SJCRH30 (cell line): ENCODE measurements around the gene CIC. TPM values are rescaled to one million over a fixed set of nuclear protein-coding genes. Genes with fewer than 3 reads are reported as not detected.

Source experiments
- DNase-seq, 2 experiments: peaks; one replicate each; pipeline ENCODE4 v3.0.0-alpha.2; 2015 to 2020
- H3K27ac ChIP-seq: fragments of 250-450 bp; sonication (Bioruptor Pico); 2 replicates; pipeline ENCODE4 v1.5.1; 2020; ENCODE audit warnings: mild to moderate bottlenecking, moderate library complexity
- H3K27me3 ChIP-seq: fragments of 250-450 bp; sonication (Bioruptor Pico); 2 replicates; pipeline ENCODE4 v1.5.1; 2020; ENCODE audit warnings: mild to moderate bottlenecking, moderate library complexity
- H3K36me3 ChIP-seq: fragments of 250-450 bp; sonication (Bioruptor Pico); 2 replicates; pipeline ENCODE4 v1.5.1; 2020; ENCODE audit warnings: mild to moderate bottlenecking, moderate library complexity
- H3K4me1 ChIP-seq: fragments of 250-450 bp; sonication (Bioruptor Pico); 2 replicates; pipeline ENCODE4 v1.5.1; 2020; ENCODE audit warnings: mild to moderate bottlenecking, moderate library complexity
- H3K4me3 ChIP-seq: fragments of 250-450 bp; sonication (Bioruptor Pico); 2 replicates; pipeline ENCODE4 v1.5.1; 2020; ENCODE audit warnings: mild to moderate bottlenecking, moderate library complexity
- H3K9me3 ChIP-seq: fragments of 250-450 bp; sonication (Bioruptor Pico); replicated peaks from 2 replicates; pipeline ENCODE4 v1.5.1; 2020; ENCODE audit warnings: mild to moderate bottlenecking, moderate library complexity
- total RNA-seq: library from RNA; depleted of rRNA; stranded (reverse); fragments of >200 nt; shearing (Covaris generic); gene quantifications from 2 replicates; pipeline ENCODE4 v1.2.3, GENCODE V29; 2014

CIC gene
- total RNA-seq, 1 experiment from 2014 or later = 21.5 TPM

- Histone ChIP-seq H3K27me3 (peaks cover 11% of the 10 kb centered on the region; the same call in 1 of the 2 replicates), H3K27ac (no peak overlapping the region), H3K4me3 (no peak overlapping the region), H3K36me3 (no peaks in the 10 kb centered on the region), H3K4me1 (peaks cover 3% of the 10 kb centered on the region; the same call in 1 of the 2 replicates), H3K9me3 (no peaks in the 10 kb centered on the region)
- no peak for DNase-seq
Measured at GRCh38 chr19:42312370-42312769, 43.3 kb downstream of the CIC start.

GRCh38 chr19:42313096-42313839, 44.2 kb downstream of the CIC start, which contains the start of gene TMEM145:
Gene TMEM145 (plus strand): TSS chr19:42313309. CDS start chr19:42313377, 68 bp downstream.
- Histone ChIP-seq H3K36me3 (no peaks in the 10 kb centered on the region), H3K4me1 (peaks cover 3% of the 10 kb centered on the region; the same call in 1 of the 2 replicates), H3K4me3 (peak within 1 kb of the TSS; percentile 52), H3K27me3 (peaks cover 11% of the 10 kb centered on the region; the same call in 1 of the 2 replicates), H3K27ac (no peak within 1 kb of the TSS), H3K9me3 (no peaks in the 10 kb centered on the region)
- DNase-seq = peak; percentile 55 to 64

GRCh38 chr19:42313840-42314755, 45.0 kb downstream of the CIC start:
- H3K27ac ChIP-seq = no peak overlapping the region
- no peaks in the 10 kb centered on the region for H3K9me3 ChIP-seq
- no peak for DNase-seq
- H3K4me3 ChIP-seq = no peak overlapping the region
- no peaks in the 10 kb centered on the region for H3K36me3 ChIP-seq
- peaks cover 11% of the 10 kb centered on the region; the same call in 1 of the 2 replicates for H3K27me3 ChIP-seq
- peaks cover 3% of the 10 kb centered on the region; the same call in 1 of the 2 replicates for H3K4me1 ChIP-seq

- Histone ChIP-seq H3K27ac (no peak overlapping the region), H3K4me3 (no peak overlapping the region), H3K36me3 (no peaks in the 10 kb centered on the region), H3K27me3 (peaks cover 11% of the 10 kb centered on the region; the same call in 1 of the 2 replicates), H3K4me1 (peaks cover 3% of the 10 kb centered on the region; the same call in 1 of the 2 replicates), H3K9me3 (no peaks in the 10 kb centered on the region)
- no peak for DNase-seq
Measured at GRCh38 chr19:42315024-42315423, 46.0 kb downstream of the CIC start.

- H3K36me3 ChIP-seq = no peaks in the 10 kb centered on the region
- peaks cover 3% of the 10 kb centered on the region; the same call in 1 of the 2 replicates for H3K4me1 ChIP-seq
- H3K27ac ChIP-seq = peak overlapping the region; percentile 33
- peak overlapping the region; percentile 53 for H3K4me3 ChIP-seq
- peaks cover 11% of the 10 kb centered on the region; the same call in 1 of the 2 replicates for H3K27me3 ChIP-seq
- no peaks in the 10 kb centered on the region for H3K9me3 ChIP-seq
- DNase-seq = peak; percentile 83 to 85
Measured at GRCh38 chr19:42316223-42317211, 47.5 kb downstream of the CIC start.

- no peak for DNase-seq
- H3K27me3 ChIP-seq = peaks cover 4% of the 10 kb centered on the region; the same call in 1 of the 2 replicates
- H3K9me3 ChIP-seq = no peaks in the 10 kb centered on the region
- no peak overlapping the region for H3K4me3 ChIP-seq
- peak overlapping the region; percentile 33; the same call in 1 of the 2 replicates for H3K27ac ChIP-seq
- peaks cover 3% of the 10 kb centered on the region; the same call in 1 of the 2 replicates for H3K4me1 ChIP-seq
- no peaks in the 10 kb centered on the region for H3K36me3 ChIP-seq
Measured at GRCh38 chr19:42317535-42317934, 48.5 kb downstream of the CIC start.

- Histone ChIP-seq H3K4me3 (no peak overlapping the region), H3K4me1 (no peaks in the 10 kb centered on the region), H3K27me3 (no peaks in the 10 kb centered on the region)
Measured at GRCh38 chr19:42322305-42322704, 53.3 kb downstream of the CIC start.

GRCh38 chr19:42323473-42323851, 54.4 kb downstream of the CIC start:
- DNase-seq = no peak
- H3K27me3 ChIP-seq = no peaks in the 10 kb centered on the region
- H3K9me3 ChIP-seq = no peaks in the 10 kb centered on the region
- no peaks in the 10 kb centered on the region for H3K4me1 ChIP-seq
- H3K36me3 ChIP-seq = no peaks in the 10 kb centered on the region
- H3K4me3 ChIP-seq = no peak overlapping the region
- no peak overlapping the region for H3K27ac ChIP-seq

More at GRCh38 chr19:42322305-42322704, 53.3 kb downstream of the CIC start:
- no peaks in the 10 kb centered on the region for H3K36me3 ChIP-seq
- no peaks in the 10 kb centered on the region for H3K9me3 ChIP-seq
- DNase-seq = no peak
- H3K27ac ChIP-seq = no peak overlapping the region

GRCh38 chr19:42323852-42324654, 55.0 kb downstream of the CIC start:
- Histone ChIP-seq H3K36me3 (no peaks in the 10 kb centered on the region), H3K27ac (no peak overlapping the region), H3K9me3 (no peaks in the 10 kb centered on the region), H3K4me3 (no peak overlapping the region), H3K4me1 (no peaks in the 10 kb centered on the region), H3K27me3 (no peaks in the 10 kb centered on the region)
- no peak for DNase-seq

GRCh38 chr19:42324655-42325307, 55.7 kb downstream of the CIC start:
- no peaks in the 10 kb centered on the region for H3K4me1 ChIP-seq
- H3K36me3 ChIP-seq = no peaks in the 10 kb centered on the region
- H3K27ac ChIP-seq = no peak overlapping the region
- H3K9me3 ChIP-seq = no peaks in the 10 kb centered on the region
- no peaks in the 10 kb centered on the region for H3K27me3 ChIP-seq
- no peak for DNase-seq
- no peak overlapping the region for H3K4me3 ChIP-seq

- H3K4me1 ChIP-seq = peaks cover under 1% of the 10 kb centered on the region; the same call in 1 of the 2 replicates
- H3K27me3 ChIP-seq = no peaks in the 10 kb centered on the region
- H3K27ac ChIP-seq = peak within 1 kb of the TSS; percentile 57
- DNase-seq = peak; percentile 99
- H3K4me3 ChIP-seq = peak within 1 kb of the TSS; percentile 83
- no peaks in the 10 kb centered on the region for H3K9me3 ChIP-seq
- H3K36me3 ChIP-seq = no peaks in the 10 kb centered on the region
Measured at GRCh38 chr19:42325308-42325895, 56.4 kb downstream of the CIC start, which contains the start of gene MEGF8. Gene MEGF8 (plus strand): TSS chr19:42325635. CDS start chr19:42326244, 609 bp downstream.
